ENCODE data around the gene TMC4.

DNA sequence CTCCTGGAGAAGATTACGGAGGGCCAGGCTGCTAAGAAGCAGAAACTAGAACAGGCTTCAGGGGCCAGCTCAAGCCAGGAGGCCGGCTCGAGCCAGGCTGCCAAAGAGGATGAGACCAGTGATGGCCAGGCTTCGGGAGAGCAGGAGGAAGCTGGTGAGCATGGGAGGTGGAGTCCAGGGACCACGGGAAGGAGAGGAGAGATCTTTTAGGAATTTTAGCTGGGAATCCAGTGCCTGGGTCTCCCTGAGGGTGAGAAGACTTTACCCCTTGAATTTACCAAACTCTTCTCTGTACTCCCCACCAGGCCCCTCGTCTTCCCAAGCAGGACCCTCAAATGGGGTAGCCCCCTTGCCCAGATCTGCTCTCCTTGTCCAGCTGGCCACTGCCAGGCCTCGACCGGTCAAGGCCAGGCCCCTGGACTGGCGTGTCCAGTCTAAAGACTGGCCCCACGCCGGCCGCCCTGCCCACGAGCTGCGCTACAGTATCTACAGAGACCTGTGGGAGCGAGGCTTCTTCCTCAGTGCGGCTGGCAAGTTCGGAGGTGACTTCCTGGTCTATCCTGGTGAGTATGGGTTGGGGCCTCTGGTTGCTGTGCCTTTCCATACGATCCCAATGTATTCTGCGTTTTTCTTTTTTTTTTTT, 19.0 kb upstream of the TMC4 start:
- TF ChIP-seq, protein P1, sequence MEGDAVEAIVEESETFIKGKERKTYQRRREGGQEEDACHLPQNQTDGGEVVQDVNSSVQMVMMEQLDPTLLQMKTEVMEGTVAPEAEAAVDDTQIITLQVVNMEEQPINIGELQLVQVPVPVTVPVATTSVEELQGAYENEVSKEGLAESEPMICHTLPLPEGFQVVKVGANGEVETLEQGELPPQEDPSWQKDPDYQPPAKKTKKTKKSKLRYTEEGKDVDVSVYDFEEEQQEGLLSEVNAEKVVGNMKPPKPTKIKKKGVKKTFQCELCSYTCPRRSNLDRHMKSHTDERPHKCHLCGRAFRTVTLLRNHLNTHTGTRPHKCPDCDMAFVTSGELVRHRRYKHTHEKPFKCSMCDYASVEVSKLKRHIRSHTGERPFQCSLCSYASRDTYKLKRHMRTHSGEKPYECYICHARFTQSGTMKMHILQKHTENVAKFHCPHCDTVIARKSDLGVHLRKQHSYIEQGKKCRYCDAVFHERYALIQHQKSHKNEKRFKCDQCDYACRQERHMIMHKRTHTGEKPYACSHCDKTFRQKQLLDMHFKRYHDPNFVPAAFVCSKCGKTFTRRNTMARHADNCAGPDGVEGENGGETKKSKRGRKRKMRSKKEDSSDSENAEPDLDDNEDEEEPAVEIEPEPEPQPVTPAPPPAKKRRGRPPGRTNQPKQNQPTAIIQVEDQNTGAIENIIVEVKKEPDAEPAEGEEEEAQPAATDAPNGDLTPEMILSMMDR (IDR thresholded peaks at IDR 0.05): no peak
- no peak for TF ChIP-seq POLR2AphosphoS5 (IDR thresholded peaks at IDR 0.05)
- no peak for TF ChIP-seq POLR2A (IDR thresholded peaks at IDR 0.05)
